Caco-2 (cell line): ENCODE data around the gene DOCK9. TPM values are rescaled to one million over a fixed set of nuclear protein-coding genes. Genes with fewer than 3 reads are reported as not detected.

Experiments used
- BruUV-seq: library from RNA; stranded (reverse); fragments of 400-500 nt; replicated peaks from 2 replicates; lab custom pipeline; 2021; lab: Mats Ljungman, UMichigan
- CTCF ChIA-PET: fragments of 300-600 bp; sonication (Branson Sonifier 250); formaldehyde crosslinking; loops from one replicate; lab custom pipeline; 2022; ENCODE audit warnings: antibody characterized with exemption; lab: Charles Lee
- POLR2A ChIA-PET: fragments of 300-600 bp; sonication (Branson Sonifier 250); formaldehyde crosslinking; loops from one replicate; lab custom pipeline; 2022; ENCODE audit warnings: antibody characterized with exemption; lab: Charles Lee
- DNase-seq, 2 experiments: peaks; one replicate each; pipeline versions ENCODE4 v3.0.0 to v3.0.0-alpha.2; 2020 to 2022
- H3K27me3 ChIP-seq: replicated peaks from 2 replicates; pipeline ENCODE4 v1.6.0; 2011; ENCODE audit warnings: low read length; ENCODE audit not compliant: control insufficient read depth, insufficient read depth
- H3K36me3 ChIP-seq: 2 replicates; pipeline ENCODE4 v1.5.1; 2011; ENCODE audit warnings: low read length; ENCODE audit not compliant: control insufficient read depth, insufficient read depth
- H3K4me1 ChIP-seq: fragments of 250-450 bp; sonication (Bioruptor Pico); 2 replicates; pipeline ENCODE4 v1.5.1; 2020; ENCODE audit warnings: mild to moderate bottlenecking
- H3K4me3 ChIP-seq: 2 replicates; pipeline ENCODE4 v1.5.1; 2011; ENCODE audit warnings: low read depth, mild to moderate bottlenecking, control low read depth, low read length
- H3K9me3 ChIP-seq: fragments of 250-450 bp; sonication (Bioruptor Pico); 2 replicates; pipeline ENCODE4 v1.5.1; 2020; ENCODE audit warnings: mild to moderate bottlenecking, moderate library complexity
- H3K27ac Mint-ChIP-seq: one replicate; pipeline ENCODE4 v1.8.0; 2022; ENCODE audit warnings: mixed read lengths; ENCODE audit not compliant: unreplicated experiment
- H3K27me3 Mint-ChIP-seq: one replicate; pipeline ENCODE4 v1.8.0; 2022; ENCODE audit warnings: mixed read lengths; ENCODE audit not compliant: insufficient read depth, unreplicated experiment
- H3K36me3 Mint-ChIP-seq: one replicate; pipeline ENCODE4 v1.8.0; 2022; ENCODE audit warnings: mild to moderate bottlenecking, mixed read lengths; ENCODE audit not compliant: insufficient read depth, unreplicated experiment
- H3K4me1 Mint-ChIP-seq: one replicate; pipeline ENCODE4 v1.8.0; 2022; ENCODE audit warnings: low read depth, mixed read lengths; ENCODE audit not compliant: unreplicated experiment
- H3K4me3 Mint-ChIP-seq: one replicate; pipeline ENCODE4 v1.8.0; 2022; ENCODE audit warnings: mild to moderate bottlenecking, moderate library complexity, mixed read lengths; ENCODE audit not compliant: unreplicated experiment
- H3K9me3 Mint-ChIP-seq: one replicate; pipeline ENCODE4 v1.8.0; 2022; ENCODE audit warnings: mixed read lengths; ENCODE audit not compliant: unreplicated experiment
- intact Hi-C: fragments of 100-400 bp; cut with micrococcal nuclease; formaldehyde crosslinking; loops from one replicate; pipeline ENCODE4 v1.10.0; 2022; ENCODE audit not compliant: unreplicated experiment
- total RNA-seq: library from RNA; stranded (reverse); gene quantifications from 2 replicates; pipeline ENCODE4 v1.2.3, GENCODE V29; 2022
- TF ChIP-seq, protein P1 (sequence below), 2 experiments: fragments of 200-600 bp in 1 of 2; IDR thresholded peaks; 1 replicate in 1 of 2; 2 replicates in 1 of 2; pipeline versions ENCODE4 v1.5.1 to v1.8.0; 2011 to 2022; ENCODE audit warnings: antibody characterized with exemption in 1 of 2, control low read depth in 1 of 2, inconsistent platforms in 1 of 2, low read depth in 1 of 2, low read length in 1 of 2, mild to moderate bottlenecking in 1 of 2, moderate library complexity in 1 of 2; ENCODE audit not compliant: insufficient read depth in 1 of 2, severe bottlenecking in 1 of 2, unreplicated experiment in 1 of 2

The DOCK9 gene
- total RNA-seq, 1 experiment from 2014 or later, result 260 TPM

DNA sequence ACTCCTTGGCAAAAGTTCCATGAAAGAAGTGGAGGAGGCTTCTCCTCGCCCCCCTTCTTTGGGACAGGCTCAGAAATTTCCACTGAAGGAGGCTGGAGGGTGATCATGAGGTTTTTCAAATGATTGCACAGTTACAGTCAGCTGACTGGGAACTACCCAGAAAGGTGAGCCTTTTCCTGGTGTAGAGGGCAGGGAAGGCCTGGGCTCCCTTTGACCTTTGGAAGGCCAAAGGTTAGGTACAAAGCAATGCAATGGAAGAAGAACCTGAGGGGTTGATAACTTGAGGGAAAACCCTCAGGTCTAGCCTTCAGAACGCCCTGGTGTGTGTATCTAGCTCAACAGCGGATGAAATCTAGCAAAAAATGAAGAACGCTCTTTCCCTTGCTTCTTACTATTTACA, 175.3 kb downstream of the DOCK9 start:
- H3K27me3 ChIP-seq, result no peaks in the 10 kb centered on the region
- H3K4me3 ChIP-seq, result no peak overlapping the region
- no peak for DNase-seq
- Mint-ChIP-seq H3K4me1 (peaks cover 17% of the 10 kb centered on the region), H3K27ac (peak overlapping the region; percentile 75), H3K36me3 (peaks cover 68% of the 10 kb centered on the region), H3K4me3 (no peak overlapping the region), H3K27me3 (no peaks in the 10 kb centered on the region), H3K9me3 (no peaks in the 10 kb centered on the region)
- POLR2A ChIA-PET, result no interaction called here
- no peaks in the 10 kb centered on the region for H3K9me3 ChIP-seq
- CTCF ChIA-PET, result interaction anchor here (0.6 kb wide), 1 partner anchor 257 kb away, joined by 3 read pairs; no protein-coding TSS in a partner anchor
- H3K4me1 ChIP-seq, result peaks cover 15% of the 10 kb centered on the region
- BruUV-seq, result no TSS peak
- H3K36me3 ChIP-seq, result no peaks in the 10 kb centered on the region
- intact Hi-C loops, result no loop called here
- TF ChIP-seq, protein P1, sequence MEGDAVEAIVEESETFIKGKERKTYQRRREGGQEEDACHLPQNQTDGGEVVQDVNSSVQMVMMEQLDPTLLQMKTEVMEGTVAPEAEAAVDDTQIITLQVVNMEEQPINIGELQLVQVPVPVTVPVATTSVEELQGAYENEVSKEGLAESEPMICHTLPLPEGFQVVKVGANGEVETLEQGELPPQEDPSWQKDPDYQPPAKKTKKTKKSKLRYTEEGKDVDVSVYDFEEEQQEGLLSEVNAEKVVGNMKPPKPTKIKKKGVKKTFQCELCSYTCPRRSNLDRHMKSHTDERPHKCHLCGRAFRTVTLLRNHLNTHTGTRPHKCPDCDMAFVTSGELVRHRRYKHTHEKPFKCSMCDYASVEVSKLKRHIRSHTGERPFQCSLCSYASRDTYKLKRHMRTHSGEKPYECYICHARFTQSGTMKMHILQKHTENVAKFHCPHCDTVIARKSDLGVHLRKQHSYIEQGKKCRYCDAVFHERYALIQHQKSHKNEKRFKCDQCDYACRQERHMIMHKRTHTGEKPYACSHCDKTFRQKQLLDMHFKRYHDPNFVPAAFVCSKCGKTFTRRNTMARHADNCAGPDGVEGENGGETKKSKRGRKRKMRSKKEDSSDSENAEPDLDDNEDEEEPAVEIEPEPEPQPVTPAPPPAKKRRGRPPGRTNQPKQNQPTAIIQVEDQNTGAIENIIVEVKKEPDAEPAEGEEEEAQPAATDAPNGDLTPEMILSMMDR (IDR thresholded peaks at IDR 0.05; ENCODE audit: insufficient read depth in 1 of 2, low read depth in 1 of 2, low read length in 1 of 2, severe bottlenecking in 1 of 2, unreplicated experiment in 1 of 2), result no peak

DNA sequence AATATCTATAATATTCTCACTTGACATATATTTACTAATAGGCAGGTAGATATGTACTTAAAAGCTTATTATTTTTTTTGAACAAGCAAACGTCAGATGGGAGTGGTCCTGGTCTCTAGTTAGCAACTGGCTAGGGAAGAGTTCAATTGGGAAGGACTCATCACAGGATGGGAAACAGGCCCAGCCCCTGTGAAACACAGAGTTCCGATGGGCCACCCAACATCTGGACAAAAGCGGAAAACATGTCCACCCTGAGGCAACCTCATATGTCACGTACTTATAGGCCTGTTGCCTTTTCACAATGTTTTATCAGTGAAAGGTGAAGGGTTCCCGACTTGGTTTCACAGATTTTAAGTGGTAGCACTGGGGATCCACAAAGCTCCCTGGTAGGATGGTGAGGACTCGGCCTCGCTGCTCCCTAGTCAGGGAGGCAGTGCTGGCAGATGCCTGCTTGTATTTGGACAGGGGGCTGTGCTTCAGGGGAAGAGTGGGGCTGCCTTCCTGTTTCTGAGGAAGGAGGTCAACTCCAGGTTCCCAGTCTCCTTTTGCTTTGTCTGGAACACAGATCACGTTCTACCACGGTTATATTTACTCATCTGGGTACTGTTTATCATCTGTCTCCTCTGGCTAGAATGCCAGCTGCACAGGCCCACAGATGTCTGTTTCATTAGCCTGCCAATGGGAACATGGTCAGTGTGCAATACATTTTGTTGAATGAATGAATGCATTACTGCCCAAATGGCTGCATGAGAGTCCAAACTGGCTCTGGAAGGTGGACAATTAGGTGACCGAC, 176.0 kb downstream of the DOCK9 start:
- no peaks in the 10 kb centered on the region for H3K27me3 Mint-ChIP-seq
- Histone ChIP-seq H3K27me3 (no peaks in the 10 kb centered on the region), H3K4me3 (no peak overlapping the region), H3K4me1 (peaks cover 15% of the 10 kb centered on the region), H3K9me3 (no peaks in the 10 kb centered on the region), H3K36me3 (no peaks in the 10 kb centered on the region)
- POLR2A ChIA-PET, result no interaction called here
- no peak overlapping the region for H3K4me3 Mint-ChIP-seq
- CTCF ChIA-PET, result no interaction called here
- no peaks in the 10 kb centered on the region for H3K9me3 Mint-ChIP-seq
- intact Hi-C loops, result no loop called here
- peak overlapping the region; percentile 75 for H3K27ac Mint-ChIP-seq
- peaks cover 17% of the 10 kb centered on the region for H3K4me1 Mint-ChIP-seq
- TF ChIP-seq, protein P1 (IDR thresholded peaks at IDR 0.05; ENCODE audit: insufficient read depth in 1 of 2, low read depth in 1 of 2, low read length in 1 of 2, severe bottlenecking in 1 of 2, unreplicated experiment in 1 of 2), result no peak
- peaks cover 72% of the 10 kb centered on the region for H3K36me3 Mint-ChIP-seq
- BruUV-seq, result no TSS peak
- no peak for DNase-seq

DNA sequence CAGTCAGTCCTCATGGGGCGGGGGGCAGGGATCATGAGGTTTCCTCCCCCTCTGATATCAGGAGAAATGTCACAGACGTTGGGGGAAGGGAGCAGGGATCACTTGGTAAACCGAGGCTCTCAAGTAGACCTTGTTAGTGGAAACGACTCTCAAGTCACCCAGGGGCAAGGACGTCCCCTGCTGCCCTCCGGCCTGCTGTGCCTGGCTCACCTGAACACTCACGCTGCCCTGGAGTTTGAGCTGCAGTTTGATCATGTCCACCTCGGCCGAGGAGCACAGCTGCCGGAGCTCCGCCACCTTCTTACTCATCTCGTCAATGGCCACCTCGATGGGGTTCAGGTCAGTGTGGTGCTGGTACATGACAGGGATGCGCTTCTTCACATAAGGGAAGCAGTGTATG, 177.8 kb downstream of the DOCK9 start:
- no peaks in the 10 kb centered on the region for H3K27me3 ChIP-seq
- no peak overlapping the region for H3K4me3 Mint-ChIP-seq
- no peaks in the 10 kb centered on the region for H3K9me3 ChIP-seq
- BruUV-seq, result no TSS peak
- no peak for DNase-seq
- H3K27me3 Mint-ChIP-seq, result no peaks in the 10 kb centered on the region
- H3K36me3 ChIP-seq, result no peaks in the 10 kb centered on the region
- H3K27ac Mint-ChIP-seq, result no peak overlapping the region
- peaks cover 15% of the 10 kb centered on the region for H3K4me1 ChIP-seq
- intact Hi-C loops, result no loop called here
- POLR2A ChIA-PET, result no interaction called here
- TF ChIP-seq, protein P1 (IDR thresholded peaks at IDR 0.05; ENCODE audit: insufficient read depth in 1 of 2, low read depth in 1 of 2, low read length in 1 of 2, severe bottlenecking in 1 of 2, unreplicated experiment in 1 of 2), result no peak
- no peak overlapping the region for H3K4me3 ChIP-seq
- peaks cover 81% of the 10 kb centered on the region for H3K36me3 Mint-ChIP-seq
- CTCF ChIA-PET, result no interaction called here
- H3K4me1 Mint-ChIP-seq, result peaks cover 17% of the 10 kb centered on the region
- no peaks in the 10 kb centered on the region for H3K9me3 Mint-ChIP-seq
